K562 (cell line): Measurements from ENCODE around the gene MMRN2. TPM values are rescaled to one million over a fixed set of nuclear protein-coding genes. Genes with fewer than 3 reads are reported as not detected.

Source experiments
- ELK1 ChIP-seq: sonication (generic); formaldehyde crosslinking; IDR thresholded peaks from 2 replicates; pipeline ENCODE4 v1.8.1; 2022; ENCODE audit warnings: missing genetic modification reagents
- MTA1 ChIP-seq: fragments of 450-650 bp; IDR thresholded peaks from 2 replicates; pipeline ENCODE4 v1.6.1; 2017; ENCODE audit warnings: borderline replicate concordance
- TOE1 ChIP-seq, 2 experiments: fragments of 450-650 bp in 1 of 2; sonication (generic) in 1 of 2; formaldehyde crosslinking in 1 of 2; IDR thresholded peaks; 2 replicates each; pipeline versions ENCODE4 v1.7.1 to v1.8.0; 2016 to 2022; ENCODE audit warnings: borderline replicate concordance in 2 of 2, mild to moderate bottlenecking in 2 of 2, antibody characterized with exemption in 1 of 2, inconsistent platforms in 1 of 2, low read depth in 1 of 2, missing genetic modification reagents in 1 of 2, moderate library complexity in 1 of 2
- U2AF1 ChIP-seq: fragments of 200-400 bp; formaldehyde crosslinking; optimal IDR thresholded peaks from 2 replicates; pipeline ENCODE3; 2017; ENCODE audit warnings: mild to moderate bottlenecking, low read depth, low read length, moderate library complexity
- ZNF668 ChIP-seq: fragments of 250-450 bp; sonication (Bioruptor Pico); IDR thresholded peaks from 2 replicates; pipeline ENCODE4 v1.8.0; 2022; ENCODE audit warnings: mild to moderate bottlenecking, inconsistent platforms
- polyA plus RNA-seq, 8 experiments: library from polyadenylated mRNA; depleted of rRNA in 4 of 8; stranded (reverse) in 5 of 8; unstranded in 3 of 8; fragments of >200 nt; fragmentation: Nextera tagmentation in 2 of 8; fragmentation: Illumina TruSeq in 1 of 8; extraction: Ambion mirVana in 2 of 8; extraction: Trizol in 1 of 8; gene quantifications; 2 replicates each; pipeline versions ENCODE4 v1.2.1 to v1.2.3, GENCODE V29; 2011 to 2014; ENCODE audit warnings: inconsistent platforms in 1 of 8, missing spikeins in 1 of 8
- small RNA-seq: library from RNA; depleted of rRNA; stranded (forward); fragments of <200 nt; gene quantifications from one replicate; pipeline ENCODE3, GENCODE V24; 2014
- total RNA-seq, 7 experiments: library from RNA; depleted of rRNA in 6 of 7; stranded (reverse); fragments of >200 nt in 6 of 7; fragmentation: Illumina TruSeq in 2 of 7; extraction: Trizol in 2 of 7; gene quantifications; 2 replicates each; pipeline versions ENCODE4 v1.2.1 to v1.2.3, GENCODE V29; 2011 to 2021; ENCODE audit warnings: low replicate concordance in 1 of 7
- TF ChIP-seq, protein P1 (sequence below), 2 experiments: fragments of 450-650 bp in 1 of 2; IDR thresholded peaks; 2 replicates each; pipeline ENCODE4 v1.6.1; 2011 to 2017; ENCODE audit warnings: low read depth in 2 of 2, antibody characterized with exemption in 1 of 2, borderline replicate concordance in 1 of 2, low read length in 1 of 2, mild to moderate bottlenecking in 1 of 2, mixed read lengths in 1 of 2; ENCODE audit not compliant: control insufficient read depth in 1 of 2

MMRN2 gene
- total and polyA plus RNA-seq, 9 of the 15 experiments (the other 6 are each of a cell fraction or from before 2014, with no cell fraction given): 0.07 to 2.0 (median 1.2) TPM

- TF ChIP-seq, protein P1, sequence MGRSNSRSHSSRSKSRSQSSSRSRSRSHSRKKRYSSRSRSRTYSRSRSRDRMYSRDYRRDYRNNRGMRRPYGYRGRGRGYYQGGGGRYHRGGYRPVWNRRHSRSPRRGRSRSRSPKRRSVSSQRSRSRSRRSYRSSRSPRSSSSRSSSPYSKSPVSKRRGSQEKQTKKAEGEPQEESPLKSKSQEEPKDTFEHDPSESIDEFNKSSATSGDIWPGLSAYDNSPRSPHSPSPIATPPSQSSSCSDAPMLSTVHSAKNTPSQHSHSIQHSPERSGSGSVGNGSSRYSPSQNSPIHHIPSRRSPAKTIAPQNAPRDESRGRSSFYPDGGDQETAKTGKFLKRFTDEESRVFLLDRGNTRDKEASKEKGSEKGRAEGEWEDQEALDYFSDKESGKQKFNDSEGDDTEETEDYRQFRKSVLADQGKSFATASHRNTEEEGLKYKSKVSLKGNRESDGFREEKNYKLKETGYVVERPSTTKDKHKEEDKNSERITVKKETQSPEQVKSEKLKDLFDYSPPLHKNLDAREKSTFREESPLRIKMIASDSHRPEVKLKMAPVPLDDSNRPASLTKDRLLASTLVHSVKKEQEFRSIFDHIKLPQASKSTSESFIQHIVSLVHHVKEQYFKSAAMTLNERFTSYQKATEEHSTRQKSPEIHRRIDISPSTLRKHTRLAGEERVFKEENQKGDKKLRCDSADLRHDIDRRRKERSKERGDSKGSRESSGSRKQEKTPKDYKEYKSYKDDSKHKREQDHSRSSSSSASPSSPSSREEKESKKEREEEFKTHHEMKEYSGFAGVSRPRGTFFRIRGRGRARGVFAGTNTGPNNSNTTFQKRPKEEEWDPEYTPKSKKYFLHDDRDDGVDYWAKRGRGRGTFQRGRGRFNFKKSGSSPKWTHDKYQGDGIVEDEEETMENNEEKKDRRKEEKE (IDR thresholded peaks at IDR 0.05; ENCODE audit: borderline replicate concordance in 1 of 2, control insufficient read depth in 1 of 2, low read depth in 2 of 2, low read length in 1 of 2): no peak
- no peak for TF ChIP-seq U2AF1
- TF ChIP-seq TOE1 (IDR thresholded peaks at IDR 0.05; ENCODE audit: borderline replicate concordance): no peak
- TF ChIP-seq TOE1 (CRISPR knock-in tag; IDR thresholded peaks at IDR 0.05; ENCODE audit: borderline replicate concordance, low read depth): no peak
- no peak for TF ChIP-seq ELK1
- TF ChIP-seq ZNF668 (CRISPR knock-in tag): no peak
- no peak for TF ChIP-seq MTA1
These were observed 68.6 kb downstream of the MMRN2 start (continued) for GRCh38 chr10:86888585-86889381.

Small RNA genes within 50 kb of the gene (small RNA-seq; reads per million reads assigned to genes)
- gene BMS1P3 (not detected), gene RNU1-19P (not detected)

Other genes starting within 250 kb of the MMRN2 start
- gene BMPR1A, start 201.0 kb downstream of the MMRN2 start, total RNA-seq (2014; rRNA removed): 6.8 and 7.0 TPM in 2 replicates
- 15.3 and 20.0 TPM in 2 replicates for gene BMPR1A, start 201.0 kb downstream of the MMRN2 start, total RNA-seq (2014; rRNA removed; fragmentation: Illumina TruSeq; extraction: Trizol)
- gene BMPR1A, start 201.0 kb downstream of the MMRN2 start, total RNA-seq (2015; rRNA removed; fragmentation: Illumina TruSeq; extraction: Trizol): 16.7 and 17.5 TPM in 2 replicates
- gene BMPR1A, start 201.0 kb downstream of the MMRN2 start, total RNA-seq (2021): 14.2 and 15.6 TPM in 2 replicates
- gene BMPR1A, start 201.0 kb downstream of the MMRN2 start, polyA plus RNA-seq (2011; rRNA removed): 8.6 and 9.7 TPM in 2 replicates
- gene BMPR1A, start 201.0 kb downstream of the MMRN2 start, polyA plus RNA-seq (2014; fragmentation: Illumina TruSeq; extraction: Trizol): 8.9 and 9.1 TPM in 2 replicates
- 1 to 10 TPM; 1.6 to 1.9 TPM for gene BMPR1A, start 201.0 kb downstream of the MMRN2 start, polyA plus RNA-seq (2014; fragmentation: Nextera tagmentation; extraction: Ambion mirVana)
- gene BMPR1A, start 201.0 kb downstream of the MMRN2 start, polyA plus RNA-seq (2014; rRNA removed): 5.8 and 7.4 TPM in 2 replicates
- 135 and 142 TPM in 2 replicates for gene SNCG, start 984 bp upstream of the MMRN2 start, total RNA-seq (2014; rRNA removed)
- gene SNCG, start 984 bp upstream of the MMRN2 start, total RNA-seq (2014; rRNA removed; fragmentation: Illumina TruSeq; extraction: Trizol): 16.7 and 27.3 TPM in 2 replicates
- 104 TPM in 2 replicates for gene SNCG, start 984 bp upstream of the MMRN2 start, total RNA-seq (2015; rRNA removed; fragmentation: Illumina TruSeq; extraction: Trizol)
- 86.6 and 93.6 TPM in 2 replicates for gene SNCG, start 984 bp upstream of the MMRN2 start, total RNA-seq (2021)
- gene SNCG, start 984 bp upstream of the MMRN2 start, polyA plus RNA-seq (2011; rRNA removed): 64.0 and 146 TPM in 2 replicates
- 45.5 and 108 TPM in 2 replicates for gene SNCG, start 984 bp upstream of the MMRN2 start, polyA plus RNA-seq (2014; fragmentation: Illumina TruSeq; extraction: Trizol)
- gene SNCG, start 984 bp upstream of the MMRN2 start, polyA plus RNA-seq (2014; fragmentation: Nextera tagmentation; extraction: Ambion mirVana): 10 to 100 TPM in 1 of 2 experiments, 1 to 10 TPM in 1; 9.8 to 34.3 TPM
- 132 and 141 TPM in 2 replicates for gene SNCG, start 984 bp upstream of the MMRN2 start, polyA plus RNA-seq (2014; rRNA removed)
- not detected in 2 replicates for gene ADIRF, start 10.9 kb upstream of the MMRN2 start, total RNA-seq (2014; rRNA removed)
- not detected in 2 replicates for gene ADIRF, start 10.9 kb upstream of the MMRN2 start, total RNA-seq (2014; rRNA removed; fragmentation: Illumina TruSeq; extraction: Trizol)
- not detected in 2 replicates for gene ADIRF, start 10.9 kb upstream of the MMRN2 start, total RNA-seq (2015; rRNA removed; fragmentation: Illumina TruSeq; extraction: Trizol)
- gene ADIRF, start 10.9 kb upstream of the MMRN2 start, total RNA-seq (2021): 0.27 TPM in 1 of 2 replicates, not detected in the other
- gene ADIRF, start 10.9 kb upstream of the MMRN2 start, polyA plus RNA-seq (2011; rRNA removed): not detected in 2 replicates
- not detected in 2 replicates for gene ADIRF, start 10.9 kb upstream of the MMRN2 start, polyA plus RNA-seq (2014; fragmentation: Illumina TruSeq; extraction: Trizol)
- under 1 TPM in 1 of 2 experiments, not detected in 1; 0.08 TPM for gene ADIRF, start 10.9 kb upstream of the MMRN2 start, polyA plus RNA-seq (2014; fragmentation: Nextera tagmentation; extraction: Ambion mirVana)
- gene ADIRF, start 10.9 kb upstream of the MMRN2 start, polyA plus RNA-seq (2014; rRNA removed): not detected in 2 replicates
- gene FAM25A, start 62.7 kb upstream of the MMRN2 start, total RNA-seq (2014; rRNA removed): not detected in 2 replicates
- not detected in 2 replicates for gene FAM25A, start 62.7 kb upstream of the MMRN2 start, total RNA-seq (2014; rRNA removed; fragmentation: Illumina TruSeq; extraction: Trizol)
- gene FAM25A, start 62.7 kb upstream of the MMRN2 start, total RNA-seq (2015; rRNA removed; fragmentation: Illumina TruSeq; extraction: Trizol): not detected in 2 replicates
- gene FAM25A, start 62.7 kb upstream of the MMRN2 start, total RNA-seq (2021): not detected in 2 replicates
- not detected in 2 replicates for gene FAM25A, start 62.7 kb upstream of the MMRN2 start, polyA plus RNA-seq (2011; rRNA removed)
- not detected in 2 replicates for gene FAM25A, start 62.7 kb upstream of the MMRN2 start, polyA plus RNA-seq (2014; fragmentation: Illumina TruSeq; extraction: Trizol)
- not detected for gene FAM25A, start 62.7 kb upstream of the MMRN2 start, polyA plus RNA-seq (2014; fragmentation: Nextera tagmentation; extraction: Ambion mirVana)
- gene FAM25A, start 62.7 kb upstream of the MMRN2 start, polyA plus RNA-seq (2014; rRNA removed): not detected in 2 replicates
- gene GLUD1, start 137.2 kb upstream of the MMRN2 start, total RNA-seq (2014; rRNA removed): 70.9 and 77.8 TPM in 2 replicates
- gene GLUD1, start 137.2 kb upstream of the MMRN2 start, total RNA-seq (2014; rRNA removed; fragmentation: Illumina TruSeq; extraction: Trizol): 92.0 and 103 TPM in 2 replicates
- 77.2 and 84.2 TPM in 2 replicates for gene GLUD1, start 137.2 kb upstream of the MMRN2 start, total RNA-seq (2015; rRNA removed; fragmentation: Illumina TruSeq; extraction: Trizol)
- 85.5 and 87.3 TPM in 2 replicates for gene GLUD1, start 137.2 kb upstream of the MMRN2 start, total RNA-seq (2021)
- 76.3 and 76.9 TPM in 2 replicates for gene GLUD1, start 137.2 kb upstream of the MMRN2 start, polyA plus RNA-seq (2011; rRNA removed)
- 74.5 and 78.1 TPM in 2 replicates for gene GLUD1, start 137.2 kb upstream of the MMRN2 start, polyA plus RNA-seq (2014; fragmentation: Illumina TruSeq; extraction: Trizol)
- gene GLUD1, start 137.2 kb upstream of the MMRN2 start, polyA plus RNA-seq (2014; fragmentation: Nextera tagmentation; extraction: Ambion mirVana): 10 to 100 TPM; 21.9 to 24.2 TPM
- 51.2 and 53.0 TPM in 2 replicates for gene GLUD1, start 137.2 kb upstream of the MMRN2 start, polyA plus RNA-seq (2014; rRNA removed)
- 31.6 and 32.7 TPM in 2 replicates for gene SHLD2, start 137.6 kb upstream of the MMRN2 start, total RNA-seq (2014; rRNA removed)
- gene SHLD2, start 137.6 kb upstream of the MMRN2 start, total RNA-seq (2014; rRNA removed; fragmentation: Illumina TruSeq; extraction: Trizol): 51.2 and 56.0 TPM in 2 replicates
- gene SHLD2, start 137.6 kb upstream of the MMRN2 start, total RNA-seq (2015; rRNA removed; fragmentation: Illumina TruSeq; extraction: Trizol): 46.7 and 50.8 TPM in 2 replicates
- 33.6 and 37.3 TPM in 2 replicates for gene SHLD2, start 137.6 kb upstream of the MMRN2 start, total RNA-seq (2021)
- 29.1 and 39.4 TPM in 2 replicates for gene SHLD2, start 137.6 kb upstream of the MMRN2 start, polyA plus RNA-seq (2011; rRNA removed)
- 34.4 and 41.6 TPM in 2 replicates for gene SHLD2, start 137.6 kb upstream of the MMRN2 start, polyA plus RNA-seq (2014; fragmentation: Illumina TruSeq; extraction: Trizol)
- 10 to 100 TPM; 21.6 to 51.1 TPM for gene SHLD2, start 137.6 kb upstream of the MMRN2 start, polyA plus RNA-seq (2014; fragmentation: Nextera tagmentation; extraction: Ambion mirVana)
- 25.1 and 29.2 TPM in 2 replicates for gene SHLD2, start 137.6 kb upstream of the MMRN2 start, polyA plus RNA-seq (2014; rRNA removed)